ENCODE data around the gene FANCM. TPM values are rescaled to one million over a fixed set of nuclear protein-coding genes. Genes with fewer than 3 reads are reported as not detected.
"Not testable (repeated sequence)": the region's sequence is repeated elsewhere in the genome, so short reads cannot be mapped to it uniquely, and the experiment has no call there.

Gene FANCM
- total RNA-seq, 1 donor from 2014 or later = 10.6 TPM

GRCh38 chr14:45140661-45141187 lies 5.0 kb downstream of the FANCM start:
- FAIRE-seq = no peak

GRCh38 chr14:45142083-45142482 lies 6.4 kb downstream of the FANCM start:
- FAIRE-seq = not testable (repeated sequence)

More at GRCh38 chr14:45140661-45141187, 5.0 kb downstream of the FANCM start:
- no peak for DNase-seq (ENCODE audit: low spot score in 2 of 2)

GRCh38 chr14:45144658-45145057 lies 8.9 kb downstream of the FANCM start:
- DNase-seq (ENCODE audit: low spot score in 2 of 2) = no peak
- no peak for FAIRE-seq

More at GRCh38 chr14:45142083-45142482, 6.4 kb downstream of the FANCM start:
- DNase-seq (ENCODE audit: low spot score in 2 of 2) = not testable (repeated sequence)

GRCh38 chr14:45145214-45145613 lies 9.5 kb downstream of the FANCM start:
- FAIRE-seq (no peak), DNase-seq (ENCODE audit: low spot score in 2 of 2) (no peak)

GRCh38 chr14:45149602-45150001 lies 13.9 kb downstream of the FANCM start:
- no peak for DNase-seq (ENCODE audit: low spot score in 2 of 2)
- no peak for FAIRE-seq

GRCh38 chr14:45150386-45150890 lies 14.7 kb downstream of the FANCM start:
- DNase-seq (ENCODE audit: low spot score in 2 of 2) (no peak), FAIRE-seq (no peak)

GRCh38 chr14:45156067-45156466 lies 20.3 kb downstream of the FANCM start:
- DNase-seq (ENCODE audit: low spot score in 2 of 2) = no peak
- FAIRE-seq = no peak

GRCh38 chr14:45169906-45170305 lies 34.2 kb downstream of the FANCM start:
- no peak for DNase-seq (ENCODE audit: low spot score in 2 of 2)
- no peak for FAIRE-seq

GRCh38 chr14:45177076-45177475 lies 41.3 kb downstream of the FANCM start:
- FAIRE-seq (no peak), DNase-seq (ENCODE audit: low spot score in 2 of 2) (no peak)

- no peak for DNase-seq (ENCODE audit: low spot score in 2 of 2)
- no peak for FAIRE-seq
Observed at GRCh38 chr14:45181329-45181728, 45.6 kb downstream of the FANCM start.

GRCh38 chr14:45181806-45182205 lies 46.1 kb downstream of the FANCM start:
- DNase-seq (ENCODE audit: low spot score in 2 of 2) = no peak
- FAIRE-seq = no peak

GRCh38 chr14:45185100-45185814 lies 49.5 kb downstream of the FANCM start:
- FAIRE-seq (peak; percentile 60), DNase-seq (ENCODE audit: low spot score in 2 of 2) (no peak)

GRCh38 chr14:45194964-45195363 lies 59.2 kb downstream of the FANCM start:
- DNase-seq (ENCODE audit: low spot score in 2 of 2) (no peak), FAIRE-seq (no peak)

GRCh38 chr14:45198551-45198950 lies 62.8 kb downstream of the FANCM start:
- FAIRE-seq (no peak), DNase-seq (ENCODE audit: low spot score in 2 of 2) (no peak)

GRCh38 chr14:45199230-45199629 lies 63.5 kb downstream of the FANCM start:
- FAIRE-seq = no peak
- DNase-seq (ENCODE audit: low spot score in 2 of 2) = no peak

- no peak for FAIRE-seq
Observed at GRCh38 chr14:45201905-45202304, 66.2 kb downstream of the FANCM start.

GRCh38 chr14:45204241-45204640 lies 68.5 kb downstream of the FANCM start:
- no peak for DNase-seq (ENCODE audit: low spot score in 2 of 2)
- FAIRE-seq = no peak

More at GRCh38 chr14:45201905-45202304, 66.2 kb downstream of the FANCM start:
- DNase-seq (ENCODE audit: low spot score in 2 of 2) = no peak

GRCh38 chr14:45210159-45210558 lies 74.4 kb downstream of the FANCM start:
- no peak for FAIRE-seq
- DNase-seq (ENCODE audit: low spot score in 2 of 2) = no peak

- DNase-seq (ENCODE audit: low spot score in 2 of 2) = no peak
- no peak for FAIRE-seq
Observed at GRCh38 chr14:45211295-45211694, 75.6 kb downstream of the FANCM start.

- no peak for FAIRE-seq
- no peak for DNase-seq (ENCODE audit: low spot score in 2 of 2)
Observed at GRCh38 chr14:45212231-45212630, 76.5 kb downstream of the FANCM start.

GRCh38 chr14:45213716-45214115 lies 78.0 kb downstream of the FANCM start:
- FAIRE-seq = not testable (repeated sequence)

GRCh38 chr14:45214341-45214740 lies 78.6 kb downstream of the FANCM start:
- not testable (repeated sequence) for DNase-seq (ENCODE audit: low spot score in 2 of 2); FAIRE-seq

More at GRCh38 chr14:45213716-45214115, 78.0 kb downstream of the FANCM start:
- not testable (repeated sequence) for DNase-seq (ENCODE audit: low spot score in 2 of 2)
